ENCODE measurements around the gene CAMKMT.

GRCh38 chr2:44707945-44708660, 346.4 kb downstream of the CAMKMT start:
- TF ChIP-seq, protein P1, sequence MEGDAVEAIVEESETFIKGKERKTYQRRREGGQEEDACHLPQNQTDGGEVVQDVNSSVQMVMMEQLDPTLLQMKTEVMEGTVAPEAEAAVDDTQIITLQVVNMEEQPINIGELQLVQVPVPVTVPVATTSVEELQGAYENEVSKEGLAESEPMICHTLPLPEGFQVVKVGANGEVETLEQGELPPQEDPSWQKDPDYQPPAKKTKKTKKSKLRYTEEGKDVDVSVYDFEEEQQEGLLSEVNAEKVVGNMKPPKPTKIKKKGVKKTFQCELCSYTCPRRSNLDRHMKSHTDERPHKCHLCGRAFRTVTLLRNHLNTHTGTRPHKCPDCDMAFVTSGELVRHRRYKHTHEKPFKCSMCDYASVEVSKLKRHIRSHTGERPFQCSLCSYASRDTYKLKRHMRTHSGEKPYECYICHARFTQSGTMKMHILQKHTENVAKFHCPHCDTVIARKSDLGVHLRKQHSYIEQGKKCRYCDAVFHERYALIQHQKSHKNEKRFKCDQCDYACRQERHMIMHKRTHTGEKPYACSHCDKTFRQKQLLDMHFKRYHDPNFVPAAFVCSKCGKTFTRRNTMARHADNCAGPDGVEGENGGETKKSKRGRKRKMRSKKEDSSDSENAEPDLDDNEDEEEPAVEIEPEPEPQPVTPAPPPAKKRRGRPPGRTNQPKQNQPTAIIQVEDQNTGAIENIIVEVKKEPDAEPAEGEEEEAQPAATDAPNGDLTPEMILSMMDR (IDR thresholded peaks at IDR 0.05) = no peak
- no peak for TF ChIP-seq POLR2A (IDR thresholded peaks at IDR 0.05)
